Inflammatory macrophage treated with lipopolysaccharide for 1 hour (primary cell): ENCODE results near the gene UBTD2.
"Not testable (repeated sequence)": the region's sequence is repeated elsewhere in the genome, so short reads cannot be mapped to it uniquely, and the experiment has no call there.

Source experiments
- DNase-seq, 2 donors: peaks; one replicate each; pipeline ENCODE4 v3.0.0-alpha.2; 2020 to 2022

Gene UBTD2, protein sequence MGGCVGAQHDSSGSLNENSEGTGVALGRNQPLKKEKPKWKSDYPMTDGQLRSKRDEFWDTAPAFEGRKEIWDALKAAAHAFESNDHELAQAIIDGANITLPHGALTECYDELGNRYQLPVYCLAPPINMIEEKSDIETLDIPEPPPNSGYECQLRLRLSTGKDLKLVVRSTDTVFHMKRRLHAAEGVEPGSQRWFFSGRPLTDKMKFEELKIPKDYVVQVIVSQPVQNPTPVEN

DNA sequence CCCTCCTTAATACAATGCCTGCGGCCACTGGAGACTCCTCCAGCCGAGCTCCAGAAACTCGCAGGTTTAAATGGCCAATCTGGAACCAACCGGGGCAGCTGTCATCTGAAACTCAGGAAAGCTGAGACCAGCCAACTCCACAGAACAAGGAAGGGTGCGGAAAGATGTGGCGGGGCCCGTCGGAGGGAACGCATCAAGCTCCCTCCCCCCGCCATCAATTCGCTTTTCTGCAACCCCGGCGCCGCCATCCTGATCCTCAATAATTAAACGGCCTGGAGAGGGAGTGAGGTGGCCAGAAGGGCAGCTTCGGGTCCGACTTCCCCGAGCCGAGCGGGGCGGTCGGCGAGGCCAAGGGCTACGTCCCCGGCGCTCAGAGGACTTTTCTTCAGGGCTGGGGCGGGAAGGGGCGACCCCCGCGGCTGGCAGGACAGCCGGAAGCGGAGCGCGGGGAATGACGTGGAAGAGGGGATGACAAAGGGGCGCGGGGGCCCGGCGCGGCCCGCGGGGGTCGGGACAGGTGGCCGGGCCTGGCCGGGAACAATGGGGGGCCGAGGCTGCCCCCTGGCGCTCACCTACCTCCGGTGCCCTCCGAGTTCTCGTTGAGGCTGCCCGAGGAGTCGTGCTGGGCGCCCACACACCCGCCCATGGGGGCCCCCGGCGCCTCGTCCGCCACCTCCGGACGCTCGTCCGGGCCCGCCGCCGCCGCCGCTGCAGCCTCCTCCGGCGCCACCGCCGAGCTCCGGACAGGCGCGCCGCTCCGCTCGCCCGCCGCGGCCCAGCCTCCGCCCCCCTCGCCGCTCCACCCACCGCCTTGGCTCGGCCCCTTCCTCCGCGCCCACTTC is at the start of gene UBTD2:
Gene UBTD2 (minus strand): TSS at position 745 of the 842 bp plus-strand sequence. CDS start 99 bp downstream, at position 646.
- peak; percentile 57 to 75 for DNase-seq

DNA sequence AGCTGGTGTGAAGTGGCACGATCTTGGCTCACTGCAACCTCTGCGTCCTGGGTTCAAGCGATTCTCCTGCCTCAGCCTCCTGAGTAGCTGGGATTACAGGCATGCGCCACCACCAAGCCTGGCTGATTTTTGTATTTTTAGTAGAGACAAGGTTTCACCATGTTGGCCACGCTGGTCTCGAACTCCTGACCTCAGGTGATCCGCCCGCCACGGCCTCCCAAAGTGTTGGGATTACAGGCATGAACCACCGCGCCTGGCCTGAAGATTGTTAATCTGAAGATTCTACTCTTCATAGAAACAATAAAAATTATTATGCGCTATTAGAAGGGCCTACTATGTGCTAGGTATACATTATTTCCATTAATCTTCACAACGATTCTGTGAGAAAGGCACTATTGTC is 43.3 kb upstream of the UBTD2 start:
- not testable (repeated sequence) for DNase-seq

DNA sequence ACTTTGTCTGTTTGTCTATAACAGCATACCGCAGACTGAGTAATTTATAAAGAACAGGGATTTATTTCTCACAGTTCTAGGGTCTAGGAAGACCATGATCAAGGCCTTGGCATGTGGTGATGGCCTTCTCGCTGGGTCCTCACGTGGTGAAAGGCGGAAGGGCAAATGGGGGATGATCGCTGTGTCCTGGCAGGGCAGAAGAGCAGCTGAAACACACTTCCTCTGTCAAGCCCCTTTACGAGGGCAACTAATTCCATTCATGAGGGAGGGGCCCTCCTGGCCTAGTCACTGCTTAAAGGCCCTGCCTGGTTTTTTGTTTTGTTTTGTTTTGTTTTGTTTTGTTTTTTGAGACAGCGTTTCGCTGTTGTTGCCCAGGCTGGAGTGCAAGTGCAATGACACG is 41.9 kb upstream of the UBTD2 start:
- DNase-seq: no peak

DNA sequence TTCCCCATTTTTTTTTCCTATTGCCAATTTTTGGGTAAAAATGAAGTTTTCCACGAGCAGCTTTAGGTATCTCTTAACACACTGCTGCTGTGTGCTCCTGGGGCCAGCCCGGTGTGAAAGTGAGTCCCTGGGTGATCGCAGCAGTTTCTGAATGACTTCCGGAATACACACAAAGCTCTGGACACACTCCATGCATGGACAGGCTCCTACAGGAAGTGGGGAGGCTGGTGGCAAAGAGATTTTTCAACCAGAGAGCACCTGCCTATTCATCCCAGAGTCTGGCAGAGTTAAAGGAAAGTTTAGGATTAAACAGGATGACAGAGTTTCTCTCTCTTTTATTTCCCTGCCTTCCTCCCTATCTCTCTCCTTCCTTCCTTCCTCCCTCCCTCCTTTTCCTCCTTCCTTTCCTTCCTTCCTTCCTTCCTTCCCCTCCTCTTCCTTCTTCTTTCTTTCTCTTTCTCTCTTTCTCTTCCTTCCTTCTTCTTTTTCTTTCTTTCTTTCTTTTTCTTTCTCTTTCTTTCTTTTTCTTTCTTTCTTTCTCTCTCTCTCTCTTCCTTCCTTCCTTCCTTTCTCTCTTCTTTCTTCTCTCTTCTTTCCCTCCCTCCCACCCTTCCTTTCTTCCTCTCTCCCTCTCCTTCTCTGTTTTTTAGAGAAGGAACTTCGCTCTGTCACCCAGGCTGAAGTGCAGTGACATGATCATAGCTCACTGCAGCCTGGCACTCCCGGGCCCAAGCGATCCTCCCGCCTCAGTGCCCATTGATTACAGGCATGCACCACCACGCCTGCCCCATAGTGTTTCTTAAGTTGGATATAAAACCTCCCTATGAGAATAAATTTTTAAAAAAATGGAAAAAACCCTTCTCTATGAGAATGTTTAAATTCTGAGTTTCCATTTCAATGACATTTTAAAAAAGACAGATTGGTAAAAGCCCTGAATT is 38.7 kb upstream of the UBTD2 start:
- DNase-seq: no peak

DNA sequence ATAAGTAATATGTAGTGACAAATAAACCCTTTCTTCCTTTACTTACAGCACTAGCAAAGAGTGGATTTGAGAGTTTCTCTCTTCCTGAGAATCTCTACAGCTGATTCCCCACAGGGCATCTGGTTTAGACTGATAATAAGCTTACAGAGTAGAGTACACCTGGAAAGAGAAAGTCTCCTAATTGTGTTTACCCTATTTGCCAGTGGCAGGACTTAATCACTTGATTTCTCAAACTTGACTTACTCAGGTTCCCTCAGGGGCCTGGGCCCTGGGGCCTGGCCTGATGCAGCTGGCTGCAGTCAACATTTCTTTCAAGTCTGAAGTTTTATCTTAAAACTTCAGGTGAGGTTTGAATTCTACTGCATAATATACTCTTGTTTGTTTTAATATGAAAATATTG is 38.0 kb upstream of the UBTD2 start:
- DNase-seq: no peak

DNA sequence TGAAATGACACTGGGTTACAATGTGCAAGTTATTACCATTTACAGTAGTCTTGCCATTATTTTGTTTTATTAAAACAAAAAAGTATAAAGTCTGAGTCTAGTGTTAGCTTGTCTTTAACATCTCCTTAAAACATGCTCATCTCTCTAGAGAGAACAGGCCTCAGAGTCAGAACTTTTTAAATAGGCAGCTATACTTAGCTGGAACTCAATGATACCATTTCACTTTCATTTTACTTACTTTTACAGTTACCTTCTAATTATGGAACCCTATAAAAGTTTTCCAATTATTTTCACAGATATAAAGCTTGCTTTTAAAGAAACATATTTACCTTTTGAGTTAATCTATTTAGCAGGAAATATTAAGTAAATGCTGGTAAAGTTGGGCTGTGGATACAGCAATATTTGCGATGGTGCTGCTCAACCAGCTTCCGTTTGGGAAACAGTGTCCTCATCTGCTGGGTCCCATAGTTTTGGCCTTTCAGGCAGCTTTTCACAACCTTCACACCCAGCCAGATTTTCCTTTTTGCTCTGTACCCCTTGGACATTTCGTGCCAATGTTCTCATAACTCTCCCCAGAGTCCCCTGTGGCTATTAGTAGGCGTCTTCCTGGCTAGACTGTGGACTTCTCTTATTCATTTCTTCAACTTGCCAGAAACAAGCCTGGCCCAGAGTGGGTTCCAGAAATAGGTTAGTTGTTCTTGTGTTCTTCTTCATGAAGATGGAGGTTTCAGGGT is 36.3 kb upstream of the UBTD2 start:
- no peak for DNase-seq

DNA sequence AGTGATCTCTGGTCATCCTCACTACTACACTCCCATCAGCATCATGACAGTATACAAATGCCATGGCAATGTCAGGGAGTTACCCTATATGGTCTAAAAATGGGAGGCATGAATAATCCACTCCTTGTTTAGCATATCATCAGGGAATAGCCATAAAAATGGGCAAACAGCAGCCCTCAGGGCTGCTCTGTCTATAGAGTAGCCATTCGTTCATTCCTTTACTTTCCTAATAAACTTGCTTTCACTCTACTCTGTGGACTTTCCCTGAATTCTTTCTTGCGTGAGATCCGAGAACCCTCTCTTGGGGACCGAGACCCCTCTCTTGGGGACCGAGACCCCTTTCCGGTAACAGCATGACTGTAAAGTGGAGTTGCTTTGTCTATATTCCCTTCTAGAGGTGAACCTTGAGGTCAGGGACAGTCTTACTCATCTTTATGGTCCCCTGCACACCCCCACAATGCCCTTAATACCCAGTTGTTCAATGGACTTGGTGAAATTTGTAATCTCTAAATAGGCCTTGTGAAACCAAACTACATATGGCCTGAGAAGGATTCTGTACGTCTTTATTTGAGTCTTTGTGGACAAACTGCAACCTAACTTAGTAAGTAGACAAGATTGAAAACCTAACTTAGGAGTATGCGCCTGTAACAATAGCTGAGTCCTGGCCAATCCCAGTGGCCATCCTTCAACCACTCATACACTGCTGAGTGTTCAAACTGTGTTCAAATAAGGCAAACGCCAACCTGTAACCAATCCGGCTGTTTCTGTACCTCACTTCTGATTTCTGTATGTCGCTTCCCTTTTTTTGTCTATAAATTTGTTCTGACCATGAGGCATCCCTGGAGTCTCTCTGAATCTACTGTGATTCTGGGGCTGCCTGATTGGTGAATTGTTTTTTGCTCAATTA is 32.3 kb upstream of the UBTD2 start:
- DNase-seq: no peak

DNA sequence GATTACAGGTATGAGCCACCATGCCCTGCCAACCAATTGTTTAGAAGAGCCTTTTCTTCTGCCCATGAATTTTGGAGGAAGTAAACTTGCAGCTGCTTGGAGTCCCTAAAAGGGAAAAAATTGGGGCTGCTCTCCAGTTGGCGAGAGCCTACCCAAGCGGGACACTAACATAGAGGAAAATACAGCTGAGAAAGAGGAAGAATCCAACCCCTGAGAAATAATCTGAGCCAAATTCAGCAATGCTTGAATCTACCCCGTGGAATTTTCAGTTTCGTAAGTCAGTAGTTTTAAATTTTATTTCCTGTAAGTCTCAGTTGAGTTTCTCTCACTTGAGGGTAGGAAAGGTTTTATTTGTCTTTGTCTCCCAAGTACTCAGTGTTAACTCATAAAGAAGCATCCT is 30.4 kb upstream of the UBTD2 start:
- peak; percentile 54 to 70 for DNase-seq

DNA sequence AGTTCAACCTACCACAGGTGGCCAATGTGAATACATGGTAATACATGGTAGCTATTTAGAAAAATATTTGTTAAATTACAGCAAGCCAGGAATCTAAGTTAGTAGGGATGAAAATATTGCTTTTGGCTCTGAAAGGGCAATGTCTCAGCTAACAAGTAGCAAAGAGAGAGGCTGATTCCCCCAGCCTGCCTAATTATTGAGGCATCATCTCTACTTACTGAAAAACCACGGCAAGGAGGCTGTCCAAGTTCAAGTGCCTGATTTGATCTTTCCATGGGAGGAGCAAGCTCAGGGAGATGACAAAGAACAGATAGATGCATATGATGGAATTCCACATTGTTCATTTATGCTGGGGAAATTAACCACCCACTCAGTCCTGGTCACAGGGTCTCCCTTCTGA is 28.7 kb upstream of the UBTD2 start:
- DNase-seq: no peak

DNA sequence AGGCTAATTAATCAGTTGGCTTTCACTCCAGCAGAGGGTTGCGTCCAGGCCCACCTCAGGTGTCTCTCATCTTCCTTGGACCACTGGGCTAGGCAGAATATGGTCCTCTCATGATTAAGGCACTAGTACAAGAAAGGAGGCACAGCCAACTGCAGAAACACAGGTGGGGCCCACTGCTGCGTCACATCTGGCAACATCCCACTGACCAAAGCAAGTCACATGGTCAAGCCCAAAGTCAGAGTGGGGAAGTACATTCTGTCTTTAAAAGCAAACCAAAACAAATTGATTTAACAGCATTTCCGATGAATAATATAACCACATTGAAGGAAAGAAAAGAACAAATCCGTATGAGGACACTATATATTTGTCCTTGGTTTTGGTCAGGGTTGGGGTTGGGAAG is 28.0 kb upstream of the UBTD2 start:
- DNase-seq: no peak

DNA sequence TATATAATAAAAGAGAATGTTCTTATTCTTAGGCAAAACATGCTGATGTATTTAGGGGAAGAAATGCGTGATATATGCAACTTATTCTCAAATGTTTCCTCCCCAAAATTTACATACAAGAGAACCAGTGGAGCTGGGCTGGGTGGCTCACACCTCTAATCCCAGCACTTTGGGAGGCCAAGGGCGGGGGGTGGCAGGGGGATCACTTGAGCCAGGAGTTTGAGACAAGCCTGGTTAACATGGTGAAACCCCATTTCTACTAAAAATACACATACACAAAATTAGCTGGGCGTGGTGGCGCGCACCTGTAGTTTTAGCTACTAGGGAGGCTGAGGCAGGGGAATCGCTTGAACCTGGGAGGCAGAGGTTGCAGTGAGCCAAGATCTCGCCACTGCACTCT is 27.5 kb upstream of the UBTD2 start:
- no peak for DNase-seq

DNA sequence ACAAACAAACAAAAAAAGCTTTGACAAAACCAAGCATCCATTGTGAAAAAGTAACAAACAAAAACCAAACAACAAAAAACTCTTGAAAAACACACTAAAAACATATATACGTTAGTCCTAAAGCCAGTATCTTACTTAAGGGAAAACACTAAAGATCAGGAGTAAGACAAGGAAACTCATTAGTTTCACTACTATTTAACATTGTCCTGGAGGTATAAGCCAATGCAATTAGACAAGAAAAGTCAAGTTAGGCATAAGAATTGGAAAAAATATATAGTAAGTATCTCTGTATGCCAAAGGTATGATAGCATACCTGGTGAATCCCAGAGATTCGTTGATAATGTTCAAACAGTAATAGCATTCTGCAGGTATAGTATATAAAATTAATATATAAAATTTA is 21.8 kb upstream of the UBTD2 start:
- no peak for DNase-seq

DNA sequence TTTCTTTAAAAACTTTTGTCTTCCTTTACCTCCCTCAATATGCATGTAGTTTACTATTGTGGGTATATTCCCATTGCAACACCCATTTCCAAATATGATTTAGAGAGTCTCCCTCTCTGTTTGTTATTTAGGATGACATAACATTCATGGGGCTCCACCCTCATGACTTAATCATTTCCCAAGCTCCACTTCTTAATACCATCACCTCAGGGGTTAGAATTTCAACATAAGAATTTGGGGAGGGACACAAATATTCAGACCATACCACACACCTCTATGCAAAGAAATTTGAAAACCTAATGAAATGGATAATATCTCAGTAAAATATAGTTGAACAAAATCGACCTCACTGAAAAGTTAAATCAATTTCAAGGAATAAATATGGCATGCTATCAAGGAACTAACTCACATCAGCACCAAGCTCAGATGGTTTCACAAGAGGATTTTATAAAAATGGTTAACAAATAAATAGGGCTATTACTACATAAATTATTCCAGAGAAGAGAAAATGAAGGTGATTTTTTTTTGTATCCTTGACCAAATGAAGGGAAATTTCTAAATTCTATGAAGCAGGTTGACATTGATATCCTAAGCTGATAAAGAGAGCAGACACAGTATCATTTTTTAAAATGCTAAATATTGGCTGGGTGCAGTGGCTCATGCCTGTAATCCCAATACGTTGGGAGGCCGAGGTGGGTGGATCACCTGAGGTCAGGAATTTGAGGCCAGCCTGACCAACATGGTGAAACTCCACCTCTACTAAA is 20.2 kb upstream of the UBTD2 start:
- DNase-seq: peak; percentile 45 to 47

DNA sequence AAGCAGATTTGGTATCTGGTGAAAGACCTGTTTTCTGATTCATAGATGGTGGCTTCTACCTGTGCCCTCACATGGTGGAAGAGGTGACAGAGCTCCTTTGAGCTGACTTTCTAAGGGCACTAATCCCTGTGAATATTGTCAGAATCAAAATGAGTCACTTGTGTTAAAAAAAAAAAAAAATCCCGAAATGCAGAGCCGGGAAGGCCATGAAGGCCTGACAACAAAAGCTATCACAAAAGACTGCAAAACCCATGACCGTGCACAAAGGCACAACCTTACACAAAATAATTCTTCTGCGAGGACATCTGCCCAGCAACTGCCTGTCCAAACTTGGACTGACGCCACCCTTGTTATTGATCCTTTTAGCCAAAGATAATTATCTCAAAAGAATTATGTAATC is 19.6 kb upstream of the UBTD2 start:
- DNase-seq: no peak

DNA sequence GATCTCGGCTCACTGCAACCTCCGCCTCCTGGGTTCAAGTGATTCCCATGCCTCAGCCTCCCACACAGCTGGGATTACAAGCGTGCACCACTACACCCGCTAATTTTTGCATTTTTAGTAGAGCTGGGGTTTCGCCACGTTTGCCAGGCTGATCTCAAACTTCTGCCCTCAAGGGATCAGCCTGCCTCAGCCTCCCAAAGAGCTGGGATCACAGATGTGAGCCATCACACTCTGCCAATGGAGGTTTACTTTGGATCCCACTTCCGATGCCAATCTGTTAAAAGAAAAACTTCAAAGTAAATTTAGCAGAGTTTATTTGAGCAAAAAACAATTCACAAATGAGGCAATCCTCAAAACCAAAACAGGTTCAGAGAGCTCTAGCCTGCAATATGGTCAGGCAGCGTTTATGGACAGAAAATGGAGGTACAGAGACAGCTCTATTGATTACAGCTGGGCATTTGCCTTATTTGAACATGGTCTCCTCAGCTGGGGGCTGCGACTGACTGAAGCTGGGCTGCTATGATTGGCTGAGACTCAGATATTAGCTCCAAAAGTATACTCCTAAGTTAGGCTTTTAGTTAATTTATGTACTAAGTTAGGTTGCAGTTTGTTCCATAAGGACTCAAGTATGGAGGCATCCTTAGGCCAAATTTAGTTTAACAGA is 18.6 kb upstream of the UBTD2 start:
- no peak for DNase-seq

DNA sequence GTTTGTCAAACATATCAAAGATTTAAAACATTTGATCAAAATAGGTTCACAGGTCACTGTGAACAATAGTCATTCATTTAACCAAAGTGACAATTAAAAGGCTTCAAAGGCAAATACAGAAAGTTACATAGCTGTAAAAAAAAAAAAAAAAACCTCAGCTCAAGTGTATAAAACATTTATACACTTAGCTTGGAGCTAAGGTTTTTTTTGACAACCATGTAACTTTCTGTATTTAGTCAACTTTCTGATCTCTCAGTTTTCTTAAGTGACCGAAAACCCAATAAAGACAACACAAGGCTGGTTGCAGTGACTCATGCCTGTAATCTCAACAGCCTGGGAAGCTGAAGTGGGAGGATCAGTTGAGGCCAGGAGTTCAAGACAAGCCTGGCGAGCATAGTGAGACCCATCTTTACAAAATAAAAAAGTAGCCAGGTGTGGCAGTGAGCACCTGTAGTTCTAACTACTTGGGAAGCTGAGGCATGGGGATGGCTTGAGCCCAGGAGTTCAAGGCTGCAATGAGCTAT is 16.4 kb upstream of the UBTD2 start:
- no peak for DNase-seq

DNA sequence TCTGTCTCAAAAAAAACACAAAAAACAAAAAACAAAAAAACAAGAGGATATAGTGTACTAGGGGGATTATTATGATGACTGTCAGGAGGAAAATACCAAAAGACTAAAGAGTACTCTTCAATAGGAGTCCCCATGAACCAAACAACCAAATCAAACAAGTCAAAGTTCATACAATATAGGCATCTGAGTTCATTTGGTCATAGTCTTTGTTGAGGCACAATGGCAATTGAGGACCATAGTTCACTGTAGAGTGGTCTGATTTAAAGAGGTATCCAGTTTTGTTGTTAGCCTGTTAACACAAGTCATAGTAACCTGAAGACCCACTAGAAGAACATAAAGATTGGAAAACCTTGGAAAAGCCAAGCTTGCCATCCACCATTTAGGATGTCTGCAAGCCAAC is 11.3 kb upstream of the UBTD2 start:
- DNase-seq: no peak

DNA sequence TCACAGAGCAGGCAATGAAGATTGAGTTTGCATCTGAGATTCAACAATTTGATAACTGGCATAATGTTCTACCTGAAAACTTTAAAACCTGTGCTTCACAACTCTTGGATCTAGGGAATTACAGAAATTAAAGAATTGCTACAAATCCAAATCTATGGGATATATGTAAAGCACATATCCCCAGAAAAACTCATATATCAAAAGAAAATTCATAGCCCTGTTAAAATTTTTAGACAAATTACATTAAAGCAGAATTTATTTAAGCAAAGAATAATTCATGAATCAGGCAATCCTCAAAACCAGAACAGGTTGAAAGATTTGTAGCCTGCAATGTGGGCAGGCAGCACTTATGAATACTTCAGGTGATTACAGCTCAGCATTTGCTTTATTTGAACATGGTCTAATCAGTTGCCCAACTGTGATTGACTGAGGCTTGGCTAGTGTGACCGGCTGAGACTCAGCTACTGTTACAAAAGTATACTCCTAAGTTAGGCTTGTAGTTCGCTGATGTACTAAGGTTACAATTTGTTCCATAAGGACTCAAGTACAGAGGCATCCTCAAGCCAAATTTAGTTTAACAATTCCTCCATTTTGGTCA is 10.3 kb upstream of the UBTD2 start:
- DNase-seq: no peak

DNA sequence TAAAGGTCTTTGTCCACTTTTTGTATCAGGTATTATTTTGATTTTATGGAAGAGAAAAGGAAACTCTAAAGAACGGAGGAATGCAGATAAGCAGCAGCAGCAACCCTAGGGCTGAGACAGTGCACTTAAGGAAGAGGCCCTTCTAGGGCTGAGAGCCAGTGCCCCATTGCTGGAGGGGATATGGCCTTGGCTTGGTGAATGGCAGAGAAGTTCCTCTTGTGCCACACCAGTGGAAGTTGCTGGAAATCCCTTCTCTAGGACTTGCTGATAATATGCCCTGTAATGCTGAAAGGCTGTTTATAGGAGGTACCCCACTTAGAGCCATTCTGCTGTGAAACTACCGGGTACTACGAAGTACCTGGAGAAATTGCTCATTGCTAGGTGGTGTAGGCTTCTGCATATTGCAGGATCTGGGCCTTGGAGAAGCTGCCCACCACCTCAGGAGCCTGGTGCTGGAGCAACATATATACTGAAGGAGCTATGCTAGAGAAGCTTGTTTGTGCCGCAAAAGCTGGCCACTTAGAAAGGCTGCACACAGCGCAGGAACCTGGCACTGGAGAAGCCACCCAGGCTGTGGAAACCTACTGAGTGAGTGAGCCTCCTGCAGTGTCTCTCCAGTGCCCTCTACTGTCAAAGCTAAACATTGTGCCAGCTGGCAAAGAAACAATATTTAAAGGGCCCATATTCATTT is 9.6 kb upstream of the UBTD2 start:
- peak; percentile 72 to 81 for DNase-seq
